Cortex of kidney (tissue), 1 donor: ENCODE measurements around the gene PDZD4.
"Not testable (repeated sequence)": the region's sequence is repeated elsewhere in the genome, so short reads cannot be mapped to it uniquely, and the experiment has no call there.

Experiments used
- DNase-seq: peaks from one replicate; lab custom pipeline; 2025; lab: John Stamatoyannopoulos, UW

The PDZD4 gene

DNA sequence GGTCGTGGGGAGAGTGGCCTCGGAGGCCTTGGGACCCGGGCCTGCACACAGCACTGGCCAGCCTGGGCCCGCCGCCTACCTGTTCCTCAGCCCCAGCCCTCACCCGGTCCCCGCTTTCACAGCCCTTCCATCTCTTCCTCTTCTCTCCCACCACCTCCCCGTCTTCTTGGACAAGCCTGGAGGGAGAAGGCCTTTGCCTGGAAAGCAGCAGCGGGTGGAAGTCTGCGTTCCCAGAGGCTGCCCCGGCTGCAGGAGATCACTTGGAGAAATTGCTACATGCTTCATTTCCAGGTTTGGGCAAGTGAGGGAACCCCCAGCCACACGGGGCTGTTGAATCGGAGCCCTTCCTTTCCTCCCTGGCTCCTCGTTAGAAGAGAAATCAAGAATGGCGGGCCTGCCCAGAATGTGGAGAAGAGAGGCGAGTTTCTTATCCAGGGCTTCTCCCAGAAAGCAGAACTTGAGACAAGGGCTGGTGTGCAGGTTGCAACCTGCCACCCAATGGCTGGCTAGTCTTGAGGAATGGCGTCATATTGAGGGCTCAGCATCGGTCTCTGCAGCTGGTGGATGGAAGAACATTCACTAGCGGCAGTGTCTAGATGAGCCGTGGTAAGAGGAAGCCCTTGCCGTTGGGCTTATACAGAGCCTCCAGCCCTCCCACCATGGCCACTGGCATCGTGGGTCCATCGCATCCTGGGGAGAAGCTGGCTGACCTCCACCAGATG lies 1.2 kb upstream of the PDZD4 start:
- no peak for DNase-seq

GRCh38 chrX:153830640-153831428 lies 490 bp upstream of the PDZD4 start:
- no peak for DNase-seq

- DNase-seq, result no peak
These were observed 870 bp downstream of the PDZD4 start for GRCh38 chrX:153829549-153829798.

GRCh38 chrX:153828723-153829548 lies 1.4 kb downstream of the PDZD4 start:
- DNase-seq, result no peak

DNA sequence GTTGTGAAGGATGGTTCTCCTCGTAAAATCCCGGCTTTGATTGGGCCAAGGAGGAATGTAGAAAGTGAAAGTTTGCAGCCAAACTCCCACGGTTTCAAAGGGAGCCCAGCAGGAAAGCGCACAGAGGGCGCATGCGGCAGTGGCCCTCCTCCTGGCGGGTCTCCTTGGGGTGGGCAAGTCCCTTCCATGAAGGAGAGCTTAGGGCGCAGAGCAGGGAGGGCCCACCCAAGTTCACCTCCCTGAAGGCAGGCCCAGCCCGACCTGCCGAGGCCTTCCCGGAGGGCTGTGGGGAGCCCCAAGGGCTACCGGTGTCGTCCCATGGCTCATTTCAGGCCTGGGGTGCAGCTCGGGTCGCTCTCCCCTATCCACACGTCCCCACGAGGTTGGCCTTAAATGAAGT lies 2.0 kb downstream of the PDZD4 start:
- DNase-seq, result no peak

GRCh38 chrX:153827903-153828302 lies 2.4 kb downstream of the PDZD4 start:
- no peak for DNase-seq

DNA sequence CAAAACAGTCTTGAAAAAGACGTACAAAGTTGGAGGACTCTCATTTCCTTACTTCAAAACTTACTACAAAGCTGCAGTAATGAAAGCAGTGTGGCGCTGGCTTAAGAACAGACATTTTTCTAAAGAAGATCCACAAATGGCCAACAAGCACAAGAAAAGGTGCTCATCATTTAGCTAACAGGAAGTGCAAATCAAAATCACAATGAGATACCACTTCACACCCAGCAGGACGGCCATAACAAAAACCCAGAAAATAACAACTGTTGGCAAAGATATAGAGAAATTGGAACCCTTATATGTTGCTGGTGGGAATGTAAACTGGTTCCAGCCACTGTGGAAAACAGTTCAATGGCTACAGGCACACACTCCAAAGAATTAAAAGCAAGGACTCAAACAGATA lies 3.3 kb downstream of the PDZD4 start:
- no peak for DNase-seq

- no peak for DNase-seq
These were observed 5.3 kb downstream of the PDZD4 start for GRCh38 chrX:153825042-153825441.

GRCh38 chrX:153824348-153824747 lies 6.0 kb downstream of the PDZD4 start:
- no peak for DNase-seq

DNA sequence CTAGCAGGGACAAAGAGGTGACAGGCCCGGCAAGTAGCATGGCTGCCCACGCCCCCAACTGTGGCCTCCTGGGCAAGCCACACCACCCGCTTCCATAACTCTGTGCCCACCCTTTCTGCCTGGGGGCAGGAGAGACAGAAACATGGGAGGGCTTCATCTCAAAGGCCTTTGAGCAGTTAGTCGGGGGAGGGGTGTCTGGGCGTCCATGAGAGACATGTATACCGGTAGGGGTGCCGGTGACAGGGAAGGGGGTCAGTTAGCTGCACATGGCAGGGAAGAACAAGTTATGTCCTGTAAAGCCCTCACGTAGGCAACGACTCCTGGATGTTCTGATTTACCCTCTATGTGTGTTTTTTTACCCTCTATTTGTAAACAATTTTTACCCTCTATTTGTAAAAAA lies 9.3 kb downstream of the PDZD4 start:
- DNase-seq, result no peak

GRCh38 chrX:153820601-153821000 lies 9.7 kb downstream of the PDZD4 start:
- DNase-seq, result no peak

GRCh38 chrX:153819384-153820040 lies 10.8 kb downstream of the PDZD4 start:
- DNase-seq, result no peak

- no peak for DNase-seq
These were observed 11.6 kb downstream of the PDZD4 start for GRCh38 chrX:153818571-153819383.

DNA sequence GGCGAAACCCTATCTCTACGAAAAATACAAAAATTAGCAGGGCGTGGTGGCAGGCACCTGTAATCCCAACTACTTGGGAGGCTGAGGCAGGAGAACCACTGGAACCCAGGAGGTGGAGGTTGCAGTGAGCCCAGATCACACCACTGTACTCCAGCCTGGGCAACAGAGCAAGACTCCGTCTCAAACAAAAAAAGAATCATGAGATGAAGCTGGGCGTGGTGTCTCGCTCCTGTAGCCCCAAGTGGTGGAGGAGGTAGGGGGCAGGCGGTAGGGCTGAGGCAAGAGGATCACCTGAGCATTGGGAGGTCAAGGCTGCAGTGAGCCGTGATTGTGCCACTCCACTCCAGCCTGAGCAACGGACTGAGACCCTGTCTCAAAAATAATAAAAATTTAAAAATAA lies 12.3 kb downstream of the PDZD4 start:
- not testable (repeated sequence) for DNase-seq

- no peak for DNase-seq
These were observed 13.3 kb downstream of the PDZD4 start for GRCh38 chrX:153816831-153817690.

DNA sequence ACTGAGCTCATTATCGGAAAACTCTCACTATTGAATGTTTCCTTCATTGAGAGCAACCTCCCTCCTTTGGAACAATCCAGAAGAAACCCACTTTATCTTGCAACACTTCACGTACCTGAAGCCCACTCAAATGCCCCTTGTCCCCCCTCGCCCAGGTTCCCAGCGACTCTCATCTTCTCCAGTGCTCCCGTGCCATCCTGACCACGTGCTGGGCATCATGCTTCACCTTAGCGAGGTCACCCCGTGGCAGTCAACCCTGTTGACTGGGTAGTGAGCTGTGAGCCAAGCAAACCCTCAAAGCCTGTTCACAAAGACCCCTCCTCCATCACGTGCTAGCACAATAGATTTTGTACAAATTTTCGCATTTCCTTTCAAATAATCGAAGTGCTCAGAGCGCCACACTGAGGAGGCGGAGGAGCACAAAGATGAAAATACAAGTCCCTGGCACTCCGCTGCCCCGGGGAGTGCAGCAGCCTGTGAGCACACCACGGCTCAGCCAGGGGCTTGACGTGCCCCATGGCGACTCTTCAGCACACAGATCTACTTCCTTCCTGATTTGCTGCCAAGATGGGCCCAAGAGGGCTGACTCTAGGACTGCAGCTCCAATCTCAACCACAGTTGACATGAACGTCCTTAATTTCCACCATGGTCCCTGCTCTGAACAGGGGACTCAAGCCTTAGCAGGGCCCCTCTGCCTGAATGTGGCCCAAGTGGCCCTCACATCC lies 15.6 kb downstream of the PDZD4 start:
- DNase-seq, result no peak

DNA sequence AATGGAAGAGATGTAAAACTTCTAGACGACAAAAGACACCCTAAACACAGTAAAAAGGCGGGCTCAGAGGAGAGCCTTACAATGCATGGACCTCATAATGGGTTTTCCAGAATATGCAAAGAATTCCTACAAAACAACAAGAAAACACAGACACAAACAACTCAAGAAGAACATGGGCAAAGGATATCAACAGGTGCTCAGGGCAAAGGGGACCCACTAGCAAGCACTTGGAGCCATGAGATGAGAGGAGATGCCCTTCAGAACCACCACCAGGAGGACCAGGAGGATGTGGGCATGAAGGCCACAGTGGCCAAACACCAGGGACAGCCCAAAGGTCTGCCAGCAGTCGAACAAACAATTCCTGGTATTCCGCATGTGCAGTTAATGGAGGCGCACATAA lies 17.2 kb downstream of the PDZD4 start:
- no peak for DNase-seq

GRCh38 chrX:153812220-153812619 lies 18.1 kb downstream of the PDZD4 start:
- no peak for DNase-seq

- DNase-seq, result no peak
These were observed 22.4 kb downstream of the PDZD4 start for GRCh38 chrX:153807976-153808375.

DNA sequence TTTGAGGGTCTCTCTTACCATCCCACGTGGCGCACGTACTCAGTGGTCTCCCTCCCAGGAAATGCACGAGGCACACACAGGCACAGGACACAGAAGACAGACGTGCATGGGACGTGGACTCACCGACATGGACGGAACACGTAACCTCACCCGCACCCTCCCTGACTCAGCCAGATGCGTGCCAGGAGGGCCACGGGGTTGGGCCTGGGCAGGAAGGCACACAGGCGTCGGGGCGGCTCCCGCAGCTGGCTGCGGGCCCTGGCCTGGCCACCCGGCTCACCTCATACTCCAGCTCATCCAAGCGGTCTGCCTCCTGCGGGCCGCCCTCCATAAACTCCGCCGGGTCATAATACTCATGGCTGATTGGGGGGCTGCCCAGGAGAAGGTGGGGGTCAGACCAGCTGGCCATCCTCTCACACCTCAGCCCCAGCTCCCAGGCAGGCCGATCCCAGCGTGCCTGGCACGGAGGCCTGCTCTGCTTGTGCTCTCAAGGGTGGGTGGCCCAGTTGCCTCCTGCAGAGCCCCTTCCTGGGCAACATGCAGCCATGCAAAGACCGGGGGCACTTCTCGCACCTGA lies 23.3 kb downstream of the PDZD4 start:
- no peak for DNase-seq
